Testis (tissue), 2 donors: ENCODE measurements around the gene SEC63.

Experiments used
- POLR2A ChIP-seq: fragments of 450-650 bp; IDR thresholded peaks from one replicate; pipeline ENCODE4 v1.6.1; 2017; ENCODE audit warnings: antibody characterized with exemption, mild to moderate bottlenecking, moderate library complexity
- TF ChIP-seq, protein P1 (sequence below), 3 experiments: fragments of 450-650 bp in 2 of 3; fragments of 200-600 bp in 1 of 3; sonication (generic) in 1 of 3; IDR thresholded peaks; one replicate each; pipeline ENCODE4 v1.5.1; 2016 to 2019; ENCODE audit warnings: antibody characterized with exemption in 3 of 3, mild to moderate bottlenecking in 2 of 3, moderate library complexity in 1 of 3

DNA sequence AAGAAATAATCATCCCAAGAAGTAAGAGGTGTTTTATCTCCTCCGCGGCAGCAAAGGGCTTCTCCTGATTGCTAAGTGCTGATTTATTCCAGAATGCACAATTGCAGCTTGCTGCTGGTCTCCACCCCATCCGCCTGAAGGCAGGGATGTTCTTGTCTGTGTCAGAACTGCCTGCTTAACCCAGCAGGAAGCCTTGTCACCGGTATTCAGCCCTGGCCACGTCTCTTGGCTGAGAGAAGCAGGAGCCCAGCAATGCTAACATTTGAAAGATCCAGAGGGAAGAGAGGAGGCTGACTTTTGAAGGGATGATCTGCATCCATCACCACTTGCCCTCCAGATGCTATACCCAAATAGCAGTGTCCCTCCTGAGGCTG, 138.1 kb downstream of the SEC63 start:
- TF ChIP-seq, protein P1, sequence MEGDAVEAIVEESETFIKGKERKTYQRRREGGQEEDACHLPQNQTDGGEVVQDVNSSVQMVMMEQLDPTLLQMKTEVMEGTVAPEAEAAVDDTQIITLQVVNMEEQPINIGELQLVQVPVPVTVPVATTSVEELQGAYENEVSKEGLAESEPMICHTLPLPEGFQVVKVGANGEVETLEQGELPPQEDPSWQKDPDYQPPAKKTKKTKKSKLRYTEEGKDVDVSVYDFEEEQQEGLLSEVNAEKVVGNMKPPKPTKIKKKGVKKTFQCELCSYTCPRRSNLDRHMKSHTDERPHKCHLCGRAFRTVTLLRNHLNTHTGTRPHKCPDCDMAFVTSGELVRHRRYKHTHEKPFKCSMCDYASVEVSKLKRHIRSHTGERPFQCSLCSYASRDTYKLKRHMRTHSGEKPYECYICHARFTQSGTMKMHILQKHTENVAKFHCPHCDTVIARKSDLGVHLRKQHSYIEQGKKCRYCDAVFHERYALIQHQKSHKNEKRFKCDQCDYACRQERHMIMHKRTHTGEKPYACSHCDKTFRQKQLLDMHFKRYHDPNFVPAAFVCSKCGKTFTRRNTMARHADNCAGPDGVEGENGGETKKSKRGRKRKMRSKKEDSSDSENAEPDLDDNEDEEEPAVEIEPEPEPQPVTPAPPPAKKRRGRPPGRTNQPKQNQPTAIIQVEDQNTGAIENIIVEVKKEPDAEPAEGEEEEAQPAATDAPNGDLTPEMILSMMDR (IDR thresholded peaks at IDR 0.05): no peak
- TF ChIP-seq POLR2A: no peak
